Thymus (tissue), 11 donors: ENCODE data around the gene KLHL30. TPM values are rescaled to one million over a fixed set of nuclear protein-coding genes. Genes with fewer than 3 reads are reported as not detected.

Experiments
- DNase-seq, 9 donors: peaks; one replicate each; pipeline ENCODE4 v3.0.0-alpha.2; 2013; ENCODE audit warnings: low spot score in 9 of 9, low read depth in 6 of 9, missing footprints in 1 of 9
- H3K27ac ChIP-seq, 2 donors: one replicate each; pipeline ENCODE4 v1.5.1; 2013; ENCODE audit warnings: control low read depth in 1 of 2, low read depth in 1 of 2, low read length in 1 of 2, mild to moderate bottlenecking in 1 of 2, moderate library complexity in 1 of 2
- H3K27me3 ChIP-seq, 2 donors: one replicate each; pipeline ENCODE4 v1.5.1; 2013; ENCODE audit warnings: low read length in 1 of 2; ENCODE audit not compliant: control insufficient read depth in 2 of 2, insufficient read depth in 1 of 2
- H3K36me3 ChIP-seq, 2 donors: one replicate each; pipeline ENCODE4 v1.5.1; 2013; ENCODE audit warnings: low read length in 1 of 2, mild to moderate bottlenecking in 1 of 2, moderate library complexity in 1 of 2; ENCODE audit not compliant: control insufficient read depth in 2 of 2, insufficient read depth in 2 of 2
- H3K4me1 ChIP-seq, 2 donors: one replicate each; pipeline ENCODE4 v1.5.1; 2013; ENCODE audit warnings: low read length in 2 of 2; ENCODE audit not compliant: control insufficient read depth in 2 of 2, insufficient read depth in 2 of 2
- H3K4me3 ChIP-seq, 2 donors: one replicate each; pipeline ENCODE4 v1.5.1; 2013; ENCODE audit warnings: low read length in 2 of 2, control low read depth in 1 of 2, mild to moderate bottlenecking in 1 of 2
- H3K9me3 ChIP-seq, 2 donors: one replicate each; pipeline ENCODE4 v1.5.1; 2013; ENCODE audit warnings: low read length in 1 of 2, mild to moderate bottlenecking in 1 of 2; ENCODE audit not compliant: control insufficient read depth in 2 of 2, insufficient read depth in 1 of 2
- WGBS: extraction: QIAGEN DNeasy Blood & Tissue Kit; methylation state at CpG from one replicate; pipeline ENCODE4 v1.1.7; 2013; 5-methylcytosine and 5-hydroxymethylcytosine counted together
- polyA plus RNA-seq: library from polyadenylated mRNA; stranded (reverse); fragments of 200-250 nt; gene quantifications from one replicate; pipeline ENCODE4 v1.2.3, GENCODE V29; 2013
- total RNA-seq: library from RNA; stranded (reverse); fragments of 120-200 nt; gene quantifications from one replicate; pipeline ENCODE4 v1.2.4, GENCODE V29; 2013
- donor health status: healthy.

Gene KLHL30
- total and polyA plus RNA-seq, 2 donors: 0.05 to 0.41 TPM

- Histone ChIP-seq H3K9me3 (peaks cover 0 to 4% of the 10 kb centered on the region in 2 donors), H3K27ac (no peak overlapping the region), H3K36me3 (no peaks in the 10 kb centered on the region), H3K4me1 (no peaks in the 10 kb centered on the region), H3K4me3 (no peak overlapping the region), H3K27me3 (peaks cover 0 to 2% of the 10 kb centered on the region in 2 donors)
- 94% methylated on average over 22 of the region's 22 CpGs for WGBS
- DNase-seq: no peak
Observed at GRCh38 chr2:238129166-238130010, 9.1 kb upstream of the KLHL30 start.

- H3K27me3 ChIP-seq: peaks cover 0 to 2% of the 10 kb centered on the region in 2 donors
- H3K9me3 ChIP-seq: peaks cover 0 to 4% of the 10 kb centered on the region in 2 donors
- H3K27ac ChIP-seq: no peak overlapping the region
- no peaks in the 10 kb centered on the region for H3K36me3 ChIP-seq
- 95% methylated on average over 28 of the region's 28 CpGs for WGBS
- no peak overlapping the region for H3K4me3 ChIP-seq
- DNase-seq: no peak
- no peaks in the 10 kb centered on the region for H3K4me1 ChIP-seq
Observed at GRCh38 chr2:238130111-238130695, 8.3 kb upstream of the KLHL30 start.

DNA sequence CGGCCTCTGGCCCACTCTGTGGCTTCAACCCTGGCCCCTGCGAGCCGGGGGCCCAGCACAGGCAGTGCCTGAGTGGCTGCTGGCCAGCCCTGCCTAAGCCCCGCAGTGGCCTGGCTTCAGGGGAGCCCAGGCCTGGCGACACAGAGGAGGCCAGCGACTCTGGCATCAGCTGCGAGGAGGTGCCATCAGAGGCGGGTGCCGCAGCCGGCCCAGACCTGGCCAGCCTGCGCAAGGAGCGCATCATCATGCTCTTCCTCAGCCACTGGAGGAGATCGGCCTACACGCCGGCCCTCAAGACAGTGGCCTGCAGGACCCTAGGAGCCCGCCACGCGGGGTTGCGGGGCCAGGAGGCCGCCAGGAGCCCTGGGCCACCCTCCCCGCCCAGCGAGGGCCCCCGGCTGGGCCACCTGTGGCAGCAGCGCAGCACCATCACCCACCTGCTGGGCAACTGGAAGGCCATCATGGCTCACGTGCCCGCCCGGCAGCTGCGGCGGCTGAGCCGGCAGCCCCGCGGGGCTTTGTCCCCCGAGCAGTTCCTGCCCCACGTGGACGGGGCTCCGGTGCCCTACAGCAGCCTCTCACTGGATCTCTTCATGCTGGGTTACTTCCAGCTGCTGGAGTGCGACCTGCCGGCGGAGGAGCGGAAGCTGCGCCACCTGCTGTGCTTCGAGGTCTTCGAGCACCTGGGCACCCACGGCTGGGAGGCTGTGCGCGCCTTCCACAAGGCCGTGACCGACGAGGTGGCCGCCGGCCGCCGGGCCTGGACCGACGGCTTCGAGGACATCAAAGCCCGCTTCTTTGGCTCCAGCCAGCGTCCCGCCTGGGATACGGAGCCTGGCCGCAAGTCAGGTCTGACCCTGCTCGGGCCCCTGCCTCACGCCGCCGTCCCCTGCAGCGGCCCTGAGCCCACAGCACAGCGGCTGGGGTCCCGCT lies 7.5 kb upstream of the KLHL30 start:
- no peak for DNase-seq
- H3K4me1 ChIP-seq: no peaks in the 10 kb centered on the region
- peaks cover 0 to 4% of the 10 kb centered on the region in 2 donors for H3K9me3 ChIP-seq
- no peak overlapping the region for H3K4me3 ChIP-seq
- no peaks in the 10 kb centered on the region for H3K36me3 ChIP-seq
- 96% methylated on average over 68 of the region's 68 CpGs for WGBS
- H3K27ac ChIP-seq: no peak overlapping the region
- H3K27me3 ChIP-seq: peaks cover 0 to 2% of the 10 kb centered on the region in 2 donors

DNA sequence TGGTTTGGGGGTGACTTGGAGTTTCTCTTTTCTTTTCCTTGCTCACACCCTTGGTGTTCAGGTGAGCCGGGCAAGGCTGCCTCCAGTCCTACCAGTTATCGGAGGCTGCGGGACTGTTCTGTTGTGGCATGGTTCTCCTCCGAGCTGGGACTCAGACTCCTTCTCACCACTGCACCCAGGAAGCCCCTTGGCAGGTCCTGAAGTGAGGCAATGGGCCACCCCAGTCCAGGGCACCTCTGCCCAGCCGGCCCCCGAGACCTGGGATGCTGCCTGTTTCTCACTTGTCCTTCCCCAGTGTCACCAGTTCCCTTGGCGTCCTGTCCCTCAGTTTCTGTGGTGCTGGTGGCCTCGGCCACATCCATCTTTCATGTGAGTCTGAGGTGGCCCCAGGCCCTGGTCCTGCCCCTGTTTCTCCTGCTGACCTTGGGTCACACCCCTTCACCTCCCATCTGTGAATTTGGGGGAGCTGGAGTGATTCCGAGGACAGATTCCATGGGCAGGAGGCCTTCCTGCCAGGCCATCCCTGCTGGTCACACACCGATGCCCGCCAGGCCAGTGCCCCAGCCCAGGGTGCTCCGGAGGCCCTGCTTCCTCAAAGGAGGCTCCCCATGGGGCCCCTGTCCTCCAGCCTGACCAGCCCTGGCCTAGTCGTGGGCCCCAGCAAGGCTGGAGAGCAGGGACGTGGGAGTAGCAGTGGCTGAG lies 6.6 kb upstream of the KLHL30 start:
- Histone ChIP-seq H3K36me3 (no peaks in the 10 kb centered on the region), H3K4me1 (no peaks in the 10 kb centered on the region), H3K27me3 (peaks cover 0 to 2% of the 10 kb centered on the region in 2 donors), H3K27ac (no peak overlapping the region), H3K4me3 (no peak overlapping the region), H3K9me3 (no peaks in the 10 kb centered on the region)
- WGBS: 93% methylated on average over 14 of the region's 14 CpGs
- no peak for DNase-seq

DNA sequence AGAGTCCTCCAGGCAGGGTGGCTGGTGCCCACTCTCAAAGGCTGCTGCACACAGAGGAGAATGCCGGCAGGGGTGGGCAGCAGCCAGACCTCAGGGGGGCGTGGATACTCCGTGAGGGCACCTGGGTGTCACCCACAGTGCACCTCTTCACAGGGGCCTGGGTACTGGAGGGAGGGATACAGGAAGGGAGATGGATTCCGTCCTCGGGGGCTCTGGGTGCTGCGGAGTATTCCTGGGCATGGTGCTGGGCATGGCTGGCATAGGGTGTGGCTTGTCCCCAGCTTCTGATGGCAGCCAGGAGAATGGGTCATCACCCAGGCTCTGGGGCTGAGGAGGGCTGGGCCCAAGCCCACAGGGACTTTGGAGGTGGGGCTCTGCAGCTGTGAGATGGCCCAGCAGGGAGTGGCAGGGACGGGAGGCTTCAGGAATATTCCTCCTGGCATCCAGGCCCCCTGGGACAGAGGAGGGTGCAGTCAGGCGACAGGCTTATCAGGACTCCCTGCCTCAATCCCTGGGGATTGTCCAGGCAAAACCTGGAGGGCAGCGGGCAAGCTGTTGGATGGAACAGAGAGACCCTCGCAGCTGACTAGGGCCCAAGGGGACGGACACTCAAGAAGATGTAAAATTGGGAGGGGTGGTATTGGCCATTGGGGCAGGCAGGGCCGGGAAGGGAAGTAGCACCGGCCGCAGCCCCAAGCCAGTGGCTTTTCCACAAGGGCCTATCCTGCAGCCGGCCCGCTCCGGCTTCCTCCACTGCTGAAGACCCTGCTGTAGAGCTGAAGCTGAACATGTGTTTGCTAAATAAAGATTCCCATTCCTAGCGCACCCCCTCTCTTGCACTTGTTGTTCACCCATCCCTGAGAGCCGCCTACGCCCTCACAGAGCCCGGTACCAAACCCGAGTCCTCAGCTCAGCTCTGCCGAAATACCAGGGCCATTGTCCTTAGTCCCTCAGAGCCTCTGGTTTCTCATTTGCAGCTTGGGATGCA lies 5.7 kb upstream of the KLHL30 start:
- no peak overlapping the region for H3K27ac ChIP-seq
- H3K4me1 ChIP-seq: no peaks in the 10 kb centered on the region
- H3K4me3 ChIP-seq: no peak overlapping the region
- H3K36me3 ChIP-seq: no peaks in the 10 kb centered on the region
- H3K9me3 ChIP-seq: no peaks in the 10 kb centered on the region
- no peak for DNase-seq
- H3K27me3 ChIP-seq: peaks cover 0 to 2% of the 10 kb centered on the region in 2 donors
- WGBS: 96% methylated on average over 23 of the region's 23 CpGs

- Histone ChIP-seq H3K4me1 (no peaks in the 10 kb centered on the region), H3K27ac (no peak overlapping the region), H3K27me3 (no peaks in the 10 kb centered on the region), H3K4me3 (no peak overlapping the region), H3K9me3 (no peaks in the 10 kb centered on the region), H3K36me3 (no peaks in the 10 kb centered on the region)
- DNase-seq: no peak
- WGBS: 92% methylated on average over 14 of the region's 14 CpGs
Observed at GRCh38 chr2:238133499-238134392, 4.7 kb upstream of the KLHL30 start.

DNA sequence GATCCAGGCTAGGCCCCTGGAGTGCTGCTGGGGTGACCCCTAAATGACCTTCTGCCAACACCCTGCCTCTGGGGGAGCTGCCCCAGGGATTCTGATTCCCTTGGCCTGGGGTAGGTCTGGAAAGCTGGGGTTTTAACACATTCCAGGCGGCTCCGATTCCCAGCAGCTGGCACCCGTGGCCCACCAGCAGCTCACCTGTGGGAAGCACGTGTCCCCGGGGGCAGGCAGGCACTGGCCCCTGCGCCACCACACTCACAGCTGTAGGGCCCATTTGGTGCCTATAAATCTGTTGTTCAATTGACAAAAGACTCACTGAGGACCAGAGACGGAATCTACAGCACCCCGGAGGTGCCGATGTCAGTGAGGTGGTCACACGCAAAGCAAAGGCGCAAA lies 4.1 kb upstream of the KLHL30 start:
- H3K27ac ChIP-seq: no peak overlapping the region
- H3K4me3 ChIP-seq: no peak overlapping the region
- H3K9me3 ChIP-seq: no peaks in the 10 kb centered on the region
- no peak for DNase-seq
- no peaks in the 10 kb centered on the region for H3K27me3 ChIP-seq
- WGBS: 98% methylated on average over 11 of the region's 11 CpGs
- no peaks in the 10 kb centered on the region for H3K36me3 ChIP-seq
- H3K4me1 ChIP-seq: no peaks in the 10 kb centered on the region
